ENCODE results near the gene NDUFB5.

DNA sequence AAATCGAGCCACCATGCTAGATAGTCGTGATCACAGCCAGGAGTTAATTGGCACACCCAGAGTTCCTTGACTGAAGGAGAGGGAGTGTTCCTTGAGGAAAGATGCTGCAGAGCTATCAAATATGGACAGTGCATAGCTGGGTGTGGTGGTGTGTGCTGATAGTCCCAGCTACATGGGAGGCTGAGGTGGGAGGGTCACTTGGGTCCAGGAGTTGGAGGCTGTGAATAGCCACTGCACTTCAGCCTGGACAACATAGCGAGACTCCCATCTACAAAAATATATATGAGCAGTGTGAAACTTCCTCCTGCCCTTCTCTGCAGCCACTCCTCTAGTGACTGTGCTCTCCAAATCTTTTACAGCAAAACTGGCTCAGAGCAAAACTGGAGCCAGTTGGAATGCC, 38.3 kb downstream of the NDUFB5 start:
- TF ChIP-seq, protein P1, sequence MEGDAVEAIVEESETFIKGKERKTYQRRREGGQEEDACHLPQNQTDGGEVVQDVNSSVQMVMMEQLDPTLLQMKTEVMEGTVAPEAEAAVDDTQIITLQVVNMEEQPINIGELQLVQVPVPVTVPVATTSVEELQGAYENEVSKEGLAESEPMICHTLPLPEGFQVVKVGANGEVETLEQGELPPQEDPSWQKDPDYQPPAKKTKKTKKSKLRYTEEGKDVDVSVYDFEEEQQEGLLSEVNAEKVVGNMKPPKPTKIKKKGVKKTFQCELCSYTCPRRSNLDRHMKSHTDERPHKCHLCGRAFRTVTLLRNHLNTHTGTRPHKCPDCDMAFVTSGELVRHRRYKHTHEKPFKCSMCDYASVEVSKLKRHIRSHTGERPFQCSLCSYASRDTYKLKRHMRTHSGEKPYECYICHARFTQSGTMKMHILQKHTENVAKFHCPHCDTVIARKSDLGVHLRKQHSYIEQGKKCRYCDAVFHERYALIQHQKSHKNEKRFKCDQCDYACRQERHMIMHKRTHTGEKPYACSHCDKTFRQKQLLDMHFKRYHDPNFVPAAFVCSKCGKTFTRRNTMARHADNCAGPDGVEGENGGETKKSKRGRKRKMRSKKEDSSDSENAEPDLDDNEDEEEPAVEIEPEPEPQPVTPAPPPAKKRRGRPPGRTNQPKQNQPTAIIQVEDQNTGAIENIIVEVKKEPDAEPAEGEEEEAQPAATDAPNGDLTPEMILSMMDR (IDR thresholded peaks at IDR 0.05) = no peak
- no peak for TF ChIP-seq ZBTB21 (CRISPR knock-in tag; IDR thresholded peaks at IDR 0.05; ENCODE audit: borderline replicate concordance)
- no peak for TF ChIP-seq MXD4 (CRISPR knock-in tag; IDR thresholded peaks at IDR 0.05; ENCODE audit: borderline replicate concordance)
- TF ChIP-seq, protein P2, sequence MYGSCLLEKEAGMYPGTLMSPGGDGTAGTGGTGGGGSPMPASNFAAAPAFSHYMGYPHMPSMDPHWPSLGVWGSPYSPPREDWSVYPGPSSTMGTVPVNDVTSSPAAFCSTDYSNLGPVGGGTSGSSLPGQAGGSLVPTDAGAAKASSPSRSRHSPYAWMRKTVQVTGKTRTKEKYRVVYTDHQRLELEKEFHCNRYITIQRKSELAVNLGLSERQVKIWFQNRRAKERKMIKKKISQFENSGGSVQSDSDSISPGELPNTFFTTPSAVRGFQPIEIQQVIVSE (CRISPR knock-in tag; IDR thresholded peaks at IDR 0.05; ENCODE audit: borderline replicate concordance) = no peak
- no peak for TF ChIP-seq NR3C1 (CRISPR knock-in tag; conservative IDR thresholded peaks at IDR 0.05; ENCODE audit: low read depth)
- TF ChIP-seq ZNF423 (CRISPR knock-in tag; IDR thresholded peaks at IDR 0.05) = no peak
- TF ChIP-seq, protein P3, sequence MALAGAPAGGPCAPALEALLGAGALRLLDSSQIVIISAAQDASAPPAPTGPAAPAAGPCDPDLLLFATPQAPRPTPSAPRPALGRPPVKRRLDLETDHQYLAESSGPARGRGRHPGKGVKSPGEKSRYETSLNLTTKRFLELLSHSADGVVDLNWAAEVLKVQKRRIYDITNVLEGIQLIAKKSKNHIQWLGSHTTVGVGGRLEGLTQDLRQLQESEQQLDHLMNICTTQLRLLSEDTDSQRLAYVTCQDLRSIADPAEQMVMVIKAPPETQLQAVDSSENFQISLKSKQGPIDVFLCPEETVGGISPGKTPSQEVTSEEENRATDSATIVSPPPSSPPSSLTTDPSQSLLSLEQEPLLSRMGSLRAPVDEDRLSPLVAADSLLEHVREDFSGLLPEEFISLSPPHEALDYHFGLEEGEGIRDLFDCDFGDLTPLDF (CRISPR knock-in tag; IDR thresholded peaks at IDR 0.05) = no peak
- TF ChIP-seq, protein P4, sequence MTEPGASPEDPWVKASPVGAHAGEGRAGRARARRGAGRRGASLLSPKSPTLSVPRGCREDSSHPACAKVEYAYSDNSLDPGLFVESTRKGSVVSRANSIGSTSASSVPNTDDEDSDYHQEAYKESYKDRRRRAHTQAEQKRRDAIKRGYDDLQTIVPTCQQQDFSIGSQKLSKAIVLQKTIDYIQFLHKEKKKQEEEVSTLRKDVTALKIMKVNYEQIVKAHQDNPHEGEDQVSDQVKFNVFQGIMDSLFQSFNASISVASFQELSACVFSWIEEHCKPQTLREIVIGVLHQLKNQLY (CRISPR knock-in tag; IDR thresholded peaks at IDR 0.05) = no peak
- TF ChIP-seq TP53 (CRISPR knock-in tag; IDR thresholded peaks at IDR 0.05) = no peak
- no peak for TF ChIP-seq NFYB (CRISPR knock-in tag; conservative IDR thresholded peaks at IDR 0.05; ENCODE audit: low read depth)

All from WTC11 (cell line).